A549 treated with ZK216348 at 1 μM for 4 hours (cell line): ENCODE data around the gene SLAMF9. TPM values are rescaled to one million over a fixed set of nuclear protein-coding genes. Genes with fewer than 3 reads are reported as not detected.

Experiments used
- total RNA-seq: library from RNA; stranded (reverse); fragments of 200-300 nt; extraction: Qiagen RNA extraction; gene quantifications from 5 replicates; pipeline ENCODE4 v1.2.3, GENCODE V29; 2022; ENCODE audit warnings: low read depth

Gene SLAMF9
- total RNA-seq: 0.19 to 0.75 TPM (median 0.39 TPM) in 4 of 5 replicates, not detected in the other

DNA sequence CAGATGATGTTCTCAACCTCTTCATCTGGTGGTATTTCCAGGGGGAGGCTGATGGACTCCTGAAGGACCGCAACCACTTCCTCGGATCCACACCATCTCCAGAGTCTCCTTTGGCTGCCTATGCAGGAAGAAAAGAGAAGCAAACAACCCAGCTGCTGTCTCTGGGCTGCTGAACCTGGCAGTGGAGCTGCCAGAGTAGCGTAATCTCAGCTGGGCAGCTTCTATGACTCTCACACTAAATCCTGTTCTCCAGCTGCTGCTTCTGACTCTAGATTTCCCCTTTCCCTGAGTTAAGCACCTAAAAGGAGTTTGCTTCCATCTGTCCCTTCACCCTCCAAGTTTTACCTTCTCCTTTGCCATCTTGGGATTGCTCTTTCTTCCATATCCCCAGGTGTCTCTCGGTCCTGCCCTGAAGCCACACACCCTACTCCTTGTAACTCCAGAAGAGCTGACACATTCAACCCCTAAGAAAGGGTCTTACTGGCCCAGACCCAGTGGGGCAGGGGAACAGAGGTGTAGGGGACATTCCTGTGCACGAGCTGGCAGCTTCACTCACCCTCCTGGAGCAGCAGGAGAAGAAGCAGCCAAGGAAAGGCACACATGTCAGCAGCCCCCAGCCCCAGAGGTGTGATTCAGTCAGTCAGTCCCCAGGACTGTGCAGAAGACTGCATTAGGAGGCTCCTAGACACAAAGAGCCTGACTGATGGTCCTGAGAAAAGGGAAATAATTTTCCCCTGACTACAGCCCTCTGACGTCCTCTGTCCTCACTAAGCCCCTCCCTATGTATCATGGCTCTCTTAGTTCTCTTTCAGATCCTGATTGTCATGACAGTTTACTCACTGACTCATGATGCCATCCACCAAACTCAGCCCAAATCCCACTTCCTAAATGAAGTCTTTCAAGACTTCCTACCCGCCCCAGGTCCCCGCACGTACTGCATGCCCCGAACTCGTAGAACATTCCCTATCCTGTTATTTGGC is at the start of gene SLAMF9:
TSS of gene SLAMF9 (minus strand) at position 702 of the 980 bp plus-strand sequence. CDS start at position 602, 100 bp downstream.

DNA sequence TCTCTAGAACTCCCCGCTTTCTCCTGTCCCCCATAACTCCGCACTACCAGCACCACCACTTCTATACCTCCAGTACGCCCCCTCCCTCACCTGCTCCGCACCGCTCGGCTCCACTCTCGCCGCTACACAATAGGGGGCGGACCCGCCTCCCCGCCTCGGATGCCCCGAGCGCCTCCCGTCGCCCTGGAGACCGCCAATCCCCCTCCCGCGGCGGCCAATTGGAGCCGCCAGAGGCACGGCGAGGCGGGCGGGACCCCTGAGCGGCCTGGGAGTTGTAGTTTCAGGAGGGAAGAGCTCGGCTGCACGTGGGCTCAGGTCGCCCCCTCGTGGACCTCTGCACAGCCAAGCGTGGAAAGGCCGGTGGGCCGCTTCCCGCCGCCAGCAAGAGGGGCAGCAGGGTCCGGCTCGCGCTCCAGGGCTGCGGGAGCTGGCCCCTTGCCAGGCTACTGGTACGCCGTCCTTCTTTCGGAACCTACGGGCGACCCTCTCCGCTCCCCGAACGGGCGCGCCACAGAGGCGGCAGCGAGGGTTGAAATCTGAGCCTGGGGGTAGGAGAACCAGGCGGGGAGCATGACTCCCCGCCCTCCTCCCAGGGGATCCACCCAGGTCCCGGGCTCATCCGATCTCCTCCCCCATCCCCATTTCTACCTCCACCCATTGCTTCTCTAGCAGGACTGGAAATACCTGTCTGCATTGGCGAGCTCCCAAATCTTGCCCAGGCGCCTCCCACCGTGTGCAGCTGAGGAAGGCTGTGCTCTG is 8.4 kb downstream of the SLAMF9 start, which contains the start of gene IGSF9:
TSS of gene IGSF9 (minus strand) at position 131 of the 759 bp plus-strand sequence. CDS start 2,159 bp downstream, outside the sequence.

DNA sequence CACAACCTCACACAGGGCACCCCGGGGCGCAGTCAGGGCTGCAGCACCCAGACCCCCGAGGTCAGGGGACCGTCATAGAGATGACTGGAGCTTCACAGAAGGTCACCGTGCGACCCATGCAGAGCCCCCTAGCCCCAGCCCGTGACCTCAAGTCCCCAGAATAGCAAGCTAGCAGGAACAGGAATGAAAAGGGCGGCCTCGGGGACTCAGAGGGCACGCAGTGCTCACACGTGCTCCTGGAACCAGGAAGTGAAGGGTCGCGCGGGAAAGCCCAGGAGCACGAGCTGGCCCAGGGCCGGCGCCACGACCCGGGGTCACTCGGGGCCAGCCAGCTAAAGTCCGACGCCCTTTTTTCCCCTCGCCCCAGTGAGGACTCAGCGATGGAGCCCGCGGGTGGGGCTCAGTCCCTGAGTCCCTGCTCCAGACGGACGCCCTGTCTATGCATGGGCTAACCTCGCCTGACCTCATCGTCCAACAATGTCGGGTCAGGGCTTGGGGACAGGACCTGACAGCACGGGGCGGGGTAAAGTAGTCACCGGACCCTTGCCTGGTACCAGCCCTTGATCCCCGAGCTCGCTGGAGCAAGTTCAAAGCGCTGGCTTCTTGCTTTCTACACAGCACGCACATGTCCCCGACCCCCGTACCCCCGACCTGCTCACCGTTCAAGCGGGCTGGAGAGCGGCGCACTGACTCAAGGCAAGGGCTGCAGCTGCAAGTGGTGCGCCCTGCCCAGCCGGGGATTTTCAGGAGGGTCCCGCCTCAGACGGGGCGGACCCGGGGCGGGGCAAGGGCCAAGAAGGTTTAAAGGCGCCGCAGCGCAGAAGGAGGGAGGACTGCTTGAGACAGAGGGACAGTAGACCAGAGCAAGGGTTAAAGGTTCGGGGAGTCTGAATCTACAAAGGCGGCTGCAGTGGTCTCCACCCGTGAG is 29.0 kb downstream of the SLAMF9 start, which contains the start of gene TAGLN2:
TSS of gene TAGLN2 (minus strand) at position 717 of the 928 bp plus-strand sequence. CDS start 4,998 bp downstream, outside the sequence.

Other genes starting within 250 kb of the SLAMF9 start
- gene CRP, start 239.6 kb downstream of the SLAMF9 start, total RNA-seq: not detected in 5 replicates
- 39.6 to 76.2 TPM (median 74.2 TPM) in 5 replicates for gene DUSP23, start 173.3 kb downstream of the SLAMF9 start, total RNA-seq
- gene FCRL6, start 151.9 kb downstream of the SLAMF9 start, total RNA-seq: not detected in 5 replicates
- gene SLAMF8, start 127.4 kb downstream of the SLAMF9 start, total RNA-seq: 0.11 to 0.12 TPM in 2 of 5 replicates, not detected in the others
- not detected in 5 replicates for gene VSIG8, start 91.6 kb downstream of the SLAMF9 start, total RNA-seq
- 0.32 to 1.1 TPM (median 0.62 TPM) in 5 replicates for gene CFAP45, start 54.1 kb downstream of the SLAMF9 start, total RNA-seq
- 993 to 1,093 TPM (median 1,041 TPM) in 5 replicates for gene TAGLN2, start 28.7 kb downstream of the SLAMF9 start, total RNA-seq
- 0.12 to 0.33 TPM (median 0.29 TPM) in 5 replicates for gene IGSF9, start 8.6 kb downstream of the SLAMF9 start, total RNA-seq
- 3.0 to 5.1 TPM (median 4.9 TPM) in 5 replicates for gene PIGM, start 77.8 kb upstream of the SLAMF9 start, total RNA-seq
- gene KCNJ10, start 115.9 kb upstream of the SLAMF9 start, total RNA-seq: not detected in 5 replicates
- gene KCNJ9, start 127.3 kb upstream of the SLAMF9 start, total RNA-seq: not detected in 5 replicates
- gene IGSF8, start 144.4 kb upstream of the SLAMF9 start, total RNA-seq: 3.7 to 10.6 TPM (median 9.2 TPM) in 5 replicates
- gene ATP1A2, start 161.5 kb upstream of the SLAMF9 start, total RNA-seq: 0.12 to 0.14 TPM (median 0.13 TPM) in 3 of 5 replicates, not detected in the others
- not detected in 5 replicates for gene ATP1A4, start 197.4 kb upstream of the SLAMF9 start, total RNA-seq
- gene CASQ1, start 236.3 kb upstream of the SLAMF9 start, total RNA-seq: not detected in 5 replicates